Tibial nerve (tissue), 4 donors: ENCODE results near the gene CTNND2. TPM values are rescaled to one million over a fixed set of nuclear protein-coding genes. Genes with fewer than 3 reads are reported as not detected.

ENCODE experiments used
- DNase-seq, 2 donors: peaks; one replicate each; pipeline ENCODE4 v3.0.0-alpha.2; 2019; ENCODE audit warnings: low spot score in 2 of 2
- H3K27ac ChIP-seq, 4 donors: fragments of 200-600 bp; sonication (generic) in 3 of 4; one replicate each; pipeline ENCODE4 v1.5.1; 2017 to 2019; ENCODE audit warnings: mild to moderate bottlenecking in 1 of 4
- H3K27me3 ChIP-seq, 2 donors: fragments of 200-600 bp; sonication (generic) in 1 of 2; one replicate each; pipeline versions ENCODE4 v1.5.1 to v1.6.0; 2017 to 2019
- H3K36me3 ChIP-seq, 3 donors: fragments of 200-600 bp; sonication (generic); one replicate each; pipeline ENCODE4 v1.5.1; 2018 to 2019
- H3K4me1 ChIP-seq, 4 donors: fragments of 200-600 bp; sonication (generic) in 3 of 4; one replicate each; pipeline ENCODE4 v1.5.1; 2017 to 2019
- H3K4me3 ChIP-seq, 4 donors: fragments of 200-600 bp; sonication (generic) in 3 of 4; one replicate each; pipeline ENCODE4 v1.5.1; 2017 to 2019; ENCODE audit warnings: mild to moderate bottlenecking in 1 of 4, moderate library complexity in 1 of 4
- H3K9me3 ChIP-seq, 4 donors: fragments of 200-600 bp; sonication (generic) in 3 of 4; one replicate each; pipeline ENCODE4 v1.5.1; 2017 to 2019
- CTCF ChIP-seq, 5 experiments: fragments of 200-600 bp in 3 of 5; fragments of 450-650 bp in 2 of 5; sonication (generic) in 3 of 5; IDR thresholded peaks; one replicate each; pipeline ENCODE4 v1.5.1; 2016 to 2019; ENCODE audit warnings: antibody characterized with exemption in 5 of 5, mild to moderate bottlenecking in 3 of 5, moderate library complexity in 2 of 5
- EP300 ChIP-seq, 2 donors: sonication (generic); formaldehyde crosslinking; IDR thresholded peaks; one replicate each; pipeline ENCODE4 v1.6.1; 2017; ENCODE audit warnings: antibody characterized with exemption in 2 of 2, mild to moderate bottlenecking in 1 of 2
- POLR2A ChIP-seq, 2 donors: fragments of 450-650 bp; IDR thresholded peaks; one replicate each; pipeline ENCODE4 v1.6.1; 2017; ENCODE audit warnings: antibody characterized with exemption in 2 of 2, mild to moderate bottlenecking in 2 of 2, moderate library complexity in 2 of 2
- WGBS, 2 donors: methylation state at CpG; one replicate each; pipeline ENCODE4 v1.1.5; 2018; 5-methylcytosine and 5-hydroxymethylcytosine counted together
- total RNA-seq, 4 donors: library from RNA; depleted of rRNA; stranded (reverse); fragments of >200 nt; gene quantifications; one replicate each; pipeline ENCODE4 v1.1.0, GENCODE V29; 2016

Gene CTNND2
- total RNA-seq, 4 donors from 2014 or later = 1.5 to 5.7 (median 2.5) TPM; not detected in 1

- DNase-seq = no peak
- Histone ChIP-seq H3K27me3 (no peaks in the 10 kb centered on the region), H3K4me3 (no peak overlapping the region), H3K36me3 (no peaks in the 10 kb centered on the region), H3K9me3 (no peaks in the 10 kb centered on the region), H3K27ac (no peak overlapping the region), H3K4me1 (no peaks in the 10 kb centered on the region)
- WGBS, 2 donors = 79 to 91% methylated on average over 2 of the region's 2 CpGs
- no peak for TF ChIP-seq POLR2A (IDR thresholded peaks at IDR 0.05)
- TF ChIP-seq EP300 (IDR thresholded peaks at IDR 0.05) = no peak
Measured at GRCh38 chr5:11922394-11922793, 18.1 kb upstream of the CTNND2 start.

- Histone ChIP-seq H3K36me3 (no peaks in the 10 kb centered on the region), H3K27ac (no peak overlapping the region), H3K4me3 (no peak overlapping the region), H3K9me3 (no peaks in the 10 kb centered on the region), H3K27me3 (no peaks in the 10 kb centered on the region), H3K4me1 (no peaks in the 10 kb centered on the region)
- DNase-seq = no peak
- WGBS, 2 donors = 81 to 82% methylated on average over 9 of the region's 9 CpGs
- TF ChIP-seq POLR2A (IDR thresholded peaks at IDR 0.05) (no peak), EP300 (IDR thresholded peaks at IDR 0.05) (no peak), CTCF (IDR thresholded peaks at IDR 0.05) (no peak)
Measured at GRCh38 chr5:11918463-11919045, 14.3 kb upstream of the CTNND2 start.

GRCh38 chr5:11909471-11909870, 5.2 kb upstream of the CTNND2 start:
- H3K27ac ChIP-seq = no peak overlapping the region
- whole genome bisulfite sequencing, 2 donors = 59 to 75% methylated on average over 2 of the region's 2 CpGs
- H3K4me3 ChIP-seq = no peak overlapping the region
- H3K36me3 ChIP-seq = no peaks in the 10 kb centered on the region
- DNase-seq = no peak
- peaks cover 0 to 14% of the 10 kb centered on the region in 2 donors for H3K27me3 ChIP-seq
- H3K9me3 ChIP-seq = no peaks in the 10 kb centered on the region
- TF ChIP-seq EP300 (IDR thresholded peaks at IDR 0.05) (no peak), CTCF (IDR thresholded peaks at IDR 0.05) (no peak), POLR2A (IDR thresholded peaks at IDR 0.05) (no peak)
- H3K4me1 ChIP-seq = peaks cover 0 to 1% (median 0%) of the 10 kb centered on the region in 4 donors

GRCh38 chr5:11906497-11906896, 2.3 kb upstream of the CTNND2 start:
- Histone ChIP-seq H3K27ac (no peak overlapping the region), H3K36me3 (no peaks in the 10 kb centered on the region), H3K27me3 (peaks cover 0 to 31% of the 10 kb centered on the region in 2 donors), H3K9me3 (no peaks in the 10 kb centered on the region), H3K4me1 (peaks cover 0 to 14% (median 0%) of the 10 kb centered on the region in 4 donors), H3K4me3 (no peak overlapping the region)
- WGBS, 2 donors = 36 to 46% methylated on average over 2 of the region's 2 CpGs
- no peak for TF ChIP-seq CTCF (IDR thresholded peaks at IDR 0.05)
- TF ChIP-seq POLR2A (IDR thresholded peaks at IDR 0.05) = no peak
- DNase-seq = no peak

GRCh38 chr5:11905206-11905605, 960 bp upstream of the CTNND2 start:
- H3K36me3 ChIP-seq = no peaks in the 10 kb centered on the region
- TF ChIP-seq POLR2A (IDR thresholded peaks at IDR 0.05) = no peak

GRCh38 chr5:11903614-11904264, 507 bp downstream of the CTNND2 start:
- H3K27ac ChIP-seq = peak overlapping the region in 1 of 4 donors; percentile 33

More at GRCh38 chr5:11905206-11905605, 960 bp upstream of the CTNND2 start:
- Histone ChIP-seq H3K27me3 (peaks cover 0 to 31% of the 10 kb centered on the region in 2 donors), H3K4me3 (no peak overlapping the region), H3K4me1 (peaks cover 0 to 14% (median 0%) of the 10 kb centered on the region in 4 donors), H3K27ac (no peak overlapping the region), H3K9me3 (no peaks in the 10 kb centered on the region)
- DNase-seq = no peak
- WGBS, 2 donors = 15 to 29% methylated on average over 12 of the region's 12 CpGs

More at GRCh38 chr5:11903614-11904264, 507 bp downstream of the CTNND2 start:
- peaks cover 0 to 31% of the 10 kb centered on the region in 2 donors for H3K27me3 ChIP-seq
- no peak for DNase-seq
- peaks cover 0 to 14% (median 0%) of the 10 kb centered on the region in 4 donors for H3K4me1 ChIP-seq
- no peaks in the 10 kb centered on the region for H3K9me3 ChIP-seq
- WGBS, 2 donors = 0% methylated on average over 21 to 36 of the region's 97 CpGs
- no peaks in the 10 kb centered on the region for H3K36me3 ChIP-seq
- H3K4me3 ChIP-seq = peak overlapping the region in 3 of 4 donors; percentile 4 to 51 (median 5)
- no peak for TF ChIP-seq EP300 (IDR thresholded peaks at IDR 0.05)
